ENCODE data around the gene SNPH. TPM values are rescaled to one million over a fixed set of nuclear protein-coding genes. Genes with fewer than 3 reads are reported as not detected.

Gene SNPH
- total and polyA plus RNA-seq, 2 of the 8 experiments (the other 6 are each of a cell fraction or from before 2014, with no cell fraction given), result 0.98 to 4.9 TPM

DNA sequence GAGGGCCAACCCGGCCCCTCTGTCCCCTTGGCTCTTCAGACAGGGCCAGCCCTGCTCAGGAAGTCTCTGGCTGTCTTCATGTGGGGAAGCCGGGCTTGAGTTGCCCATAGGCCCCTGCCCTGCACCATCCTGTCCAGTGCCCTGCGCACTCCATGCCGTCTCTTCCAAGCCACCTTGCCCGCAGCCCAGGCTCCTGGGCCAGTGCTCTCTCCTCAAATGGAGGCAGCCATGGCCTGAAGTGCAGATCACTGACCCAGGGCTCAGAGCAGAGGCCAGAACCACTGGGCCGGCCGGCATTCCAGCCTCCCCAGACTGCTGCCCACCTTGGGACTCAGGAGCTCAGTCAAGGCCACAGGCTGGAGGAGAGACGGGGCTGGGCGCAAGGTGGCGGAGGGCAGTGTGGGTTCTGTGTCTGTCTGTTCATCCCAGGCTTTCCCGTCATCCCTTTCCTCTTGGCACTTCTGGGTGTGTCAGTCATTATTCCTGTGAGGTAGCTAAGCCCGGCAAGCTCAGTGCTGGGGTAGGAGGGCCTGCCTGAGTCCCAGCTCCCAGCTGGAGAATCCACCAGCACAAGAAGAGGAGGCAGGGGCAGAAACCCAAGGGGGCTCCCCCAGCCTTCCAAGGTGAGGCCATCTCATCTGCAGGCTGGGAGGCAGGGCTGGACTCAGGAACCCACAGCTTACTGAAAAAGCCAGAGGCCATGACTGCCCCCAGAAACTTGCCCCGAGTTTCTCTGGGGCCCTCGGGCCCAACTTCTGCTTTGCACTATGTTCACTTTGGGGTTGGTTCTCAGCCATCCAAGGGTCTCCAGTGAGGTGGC is 40.4 kb downstream of the SNPH start (continued):
- TF ChIP-seq, protein P1, sequence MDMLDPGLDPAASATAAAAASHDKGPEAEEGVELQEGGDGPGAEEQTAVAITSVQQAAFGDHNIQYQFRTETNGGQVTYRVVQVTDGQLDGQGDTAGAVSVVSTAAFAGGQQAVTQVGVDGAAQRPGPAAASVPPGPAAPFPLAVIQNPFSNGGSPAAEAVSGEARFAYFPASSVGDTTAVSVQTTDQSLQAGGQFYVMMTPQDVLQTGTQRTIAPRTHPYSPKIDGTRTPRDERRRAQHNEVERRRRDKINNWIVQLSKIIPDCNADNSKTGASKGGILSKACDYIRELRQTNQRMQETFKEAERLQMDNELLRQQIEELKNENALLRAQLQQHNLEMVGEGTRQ (IDR thresholded peaks at IDR 0.05; ENCODE audit: low read length), result no peak
- no peak for TF ChIP-seq ZNF274 (IDR thresholded peaks at IDR 0.05; ENCODE audit: borderline replicate concordance, extremely low read depth, low read length)
- TF ChIP-seq SIX5 (IDR thresholded peaks at IDR 0.05; ENCODE audit: low read depth, low read length), result no peak
- no peak for TF ChIP-seq SIRT6 (IDR thresholded peaks at IDR 0.05; ENCODE audit: low read length)
- TF ChIP-seq SP1 (IDR thresholded peaks at IDR 0.05; ENCODE audit: low read depth, low read length), result no peak
- TF ChIP-seq KDM5A (IDR thresholded peaks at IDR 0.05; ENCODE audit: low read length), result no peak
- TF ChIP-seq, protein P2, sequence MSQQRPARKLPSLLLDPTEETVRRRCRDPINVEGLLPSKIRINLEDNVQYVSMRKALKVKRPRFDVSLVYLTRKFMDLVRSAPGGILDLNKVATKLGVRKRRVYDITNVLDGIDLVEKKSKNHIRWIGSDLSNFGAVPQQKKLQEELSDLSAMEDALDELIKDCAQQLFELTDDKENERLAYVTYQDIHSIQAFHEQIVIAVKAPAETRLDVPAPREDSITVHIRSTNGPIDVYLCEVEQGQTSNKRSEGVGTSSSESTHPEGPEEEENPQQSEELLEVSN (IDR thresholded peaks at IDR 0.05), result no peak
- TF ChIP-seq, protein P3, sequence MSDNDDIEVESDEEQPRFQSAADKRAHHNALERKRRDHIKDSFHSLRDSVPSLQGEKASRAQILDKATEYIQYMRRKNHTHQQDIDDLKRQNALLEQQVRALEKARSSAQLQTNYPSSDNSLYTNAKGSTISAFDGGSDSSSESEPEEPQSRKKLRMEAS (IDR thresholded peaks at IDR 0.05), result no peak

Measured in H1 (cell line).